Lower lobe of right lung (tissue), 2 donors: Measurements from ENCODE around the gene EHBP1L1. TPM values are rescaled to one million over a fixed set of nuclear protein-coding genes. Genes with fewer than 3 reads are reported as not detected.
A peak's percentile ranks its signal among the peaks of the same experiment; 100 is the strongest.

ENCODE experiments used
- ATAC-seq, 2 donors: fragments of 200-7000 bp; cut with Tn5 transposase; one replicate each; pipeline ENCODE4 v1.9.1; 2020 to 2022; ENCODE audit warnings: mild to moderate bottlenecking in 2 of 2, moderate library complexity in 2 of 2
- DNase-seq: peaks from one replicate; pipeline ENCODE4 v3.0.0-alpha.2; 2020
- H3K27ac ChIP-seq: fragments of 200-600 bp; one replicate; pipeline ENCODE4 v1.8.0; 2022
- H3K27me3 ChIP-seq: fragments of 200-600 bp; one replicate; pipeline ENCODE4 v1.8.0; 2022; ENCODE audit warnings: low read depth
- H3K36me3 ChIP-seq: fragments of 200-600 bp; one replicate; pipeline ENCODE4 v1.8.0; 2022; ENCODE audit warnings: mild to moderate bottlenecking
- H3K4me1 ChIP-seq: fragments of 200-600 bp; one replicate; pipeline ENCODE4 v1.8.0; 2022
- H3K4me3 ChIP-seq: fragments of 200-600 bp; one replicate; pipeline ENCODE4 v1.8.0; 2022; ENCODE audit warnings: mild to moderate bottlenecking
- H3K9me3 ChIP-seq: fragments of 200-600 bp; one replicate; pipeline ENCODE4 v1.8.0; 2022
- CTCF ChIP-seq: fragments of 200-600 bp; IDR thresholded peaks from one replicate; pipeline ENCODE4 v1.8.0; 2022; ENCODE audit warnings: antibody characterized with exemption, mild to moderate bottlenecking
- intact Hi-C: fragments of 100-400 bp; cut with DNase I; formaldehyde crosslinking; loops from one replicate; pipeline ENCODE4 v1.11.0; 2022
- total RNA-seq: library from RNA; stranded (reverse); fragmentation: NEBNext Ultra II Directional; extraction: Animal tissue kit (Norgen Biotek cat#: 25700); gene quantifications from one replicate; pipeline ENCODE4 v1.2.1, GENCODE V29; 2021
- donor health status: DM: no; HTN: yes; CAD: no; lungs with severe emphysema.

The EHBP1L1 gene
- total RNA-seq, 1 donor from 2014 or later: 110 TPM

GRCh38 chr11:65584723-65585171, 8.9 kb downstream of the EHBP1L1 start:
- Histone ChIP-seq H3K9me3 (no peaks in the 10 kb centered on the region), H3K4me1 (peaks cover 34% of the 10 kb centered on the region), H3K27me3 (no peaks in the 10 kb centered on the region), H3K27ac (no peak overlapping the region), H3K4me3 (no peak overlapping the region), H3K36me3 (peaks cover 64% of the 10 kb centered on the region)
- intact Hi-C loops: no loop called here
- ATAC-seq (no peak), DNase-seq (no peak)
- TF ChIP-seq CTCF: no peak

DNA sequence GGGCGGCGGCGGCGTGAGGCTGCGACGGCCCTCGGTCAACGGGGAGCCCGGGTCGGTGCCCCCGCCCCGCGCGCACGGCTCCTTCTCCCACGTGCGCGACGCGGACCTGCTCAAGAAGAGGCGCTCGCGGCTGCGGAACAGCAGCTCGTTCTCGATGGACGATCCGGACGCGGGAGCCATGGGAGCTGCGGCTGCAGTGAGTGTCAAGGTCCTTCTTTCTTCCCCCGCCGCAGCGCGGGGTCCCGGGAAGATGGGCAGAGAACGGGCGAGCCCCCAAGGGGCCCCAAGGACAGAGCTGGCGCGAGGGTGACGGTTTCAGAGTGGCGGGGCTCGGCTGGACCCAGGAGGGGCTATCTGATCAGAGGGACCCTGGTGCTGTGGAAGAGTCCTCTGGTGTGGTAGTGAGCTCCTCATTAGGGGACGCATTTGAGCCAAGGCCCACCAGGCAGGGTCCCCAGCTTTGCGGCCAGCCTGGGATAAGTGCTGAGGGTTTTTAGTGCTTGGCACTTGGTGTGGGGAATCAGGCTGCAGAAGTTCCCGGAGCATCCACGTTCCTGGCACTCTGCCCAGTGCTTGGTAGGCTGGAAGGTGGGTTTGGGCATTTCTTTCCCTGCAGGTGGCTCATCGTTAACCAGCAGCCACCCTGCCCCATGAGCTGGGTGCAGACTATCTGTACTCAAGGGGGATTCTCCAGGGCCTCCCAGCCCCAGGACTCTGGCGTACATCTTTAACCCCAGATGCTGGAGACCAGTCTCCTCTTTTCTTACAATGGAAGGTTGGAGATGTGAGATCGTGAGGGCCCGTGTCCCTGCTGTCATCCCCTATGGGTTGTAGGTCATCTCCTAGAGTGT, 9.8 kb downstream of the EHBP1L1 start:
- peaks cover 64% of the 10 kb centered on the region for H3K36me3 ChIP-seq

GRCh38 chr11:65586247-65586630, 10.4 kb downstream of the EHBP1L1 start:
- H3K27me3 ChIP-seq: no peaks in the 10 kb centered on the region
- H3K4me1 ChIP-seq: peaks cover 34% of the 10 kb centered on the region
- peaks cover 64% of the 10 kb centered on the region for H3K36me3 ChIP-seq
- H3K27ac ChIP-seq: no peak overlapping the region
- TF ChIP-seq CTCF: no peak
- intact Hi-C loops: no loop called here
- no peak for ATAC-seq
- H3K9me3 ChIP-seq: no peaks in the 10 kb centered on the region
- DNase-seq: no peak
- H3K4me3 ChIP-seq: peak overlapping the region; percentile 19

More for the DNA sequence above, 9.8 kb downstream of the EHBP1L1 start:
- TF ChIP-seq CTCF: no peak
- no peaks in the 10 kb centered on the region for H3K9me3 ChIP-seq
- H3K4me1 ChIP-seq: peaks cover 34% of the 10 kb centered on the region
- ATAC-seq: no peak
- intact Hi-C loops: no loop called here
- no peaks in the 10 kb centered on the region for H3K27me3 ChIP-seq
- no peak overlapping the region for H3K4me3 ChIP-seq
- no peak overlapping the region for H3K27ac ChIP-seq
- no peak for DNase-seq

- Histone ChIP-seq H3K27ac (peak overlapping the region; percentile 41), H3K27me3 (no peaks in the 10 kb centered on the region), H3K4me3 (peak overlapping the region; percentile 19), H3K4me1 (peaks cover 34% of the 10 kb centered on the region), H3K9me3 (no peaks in the 10 kb centered on the region), H3K36me3 (peaks cover 64% of the 10 kb centered on the region)
- intact Hi-C loops: no loop called here
- ATAC-seq (no peak), DNase-seq (no peak)
- no peak for TF ChIP-seq CTCF
Observed at GRCh38 chr11:65586676-65587075, 10.8 kb downstream of the EHBP1L1 start.

DNA sequence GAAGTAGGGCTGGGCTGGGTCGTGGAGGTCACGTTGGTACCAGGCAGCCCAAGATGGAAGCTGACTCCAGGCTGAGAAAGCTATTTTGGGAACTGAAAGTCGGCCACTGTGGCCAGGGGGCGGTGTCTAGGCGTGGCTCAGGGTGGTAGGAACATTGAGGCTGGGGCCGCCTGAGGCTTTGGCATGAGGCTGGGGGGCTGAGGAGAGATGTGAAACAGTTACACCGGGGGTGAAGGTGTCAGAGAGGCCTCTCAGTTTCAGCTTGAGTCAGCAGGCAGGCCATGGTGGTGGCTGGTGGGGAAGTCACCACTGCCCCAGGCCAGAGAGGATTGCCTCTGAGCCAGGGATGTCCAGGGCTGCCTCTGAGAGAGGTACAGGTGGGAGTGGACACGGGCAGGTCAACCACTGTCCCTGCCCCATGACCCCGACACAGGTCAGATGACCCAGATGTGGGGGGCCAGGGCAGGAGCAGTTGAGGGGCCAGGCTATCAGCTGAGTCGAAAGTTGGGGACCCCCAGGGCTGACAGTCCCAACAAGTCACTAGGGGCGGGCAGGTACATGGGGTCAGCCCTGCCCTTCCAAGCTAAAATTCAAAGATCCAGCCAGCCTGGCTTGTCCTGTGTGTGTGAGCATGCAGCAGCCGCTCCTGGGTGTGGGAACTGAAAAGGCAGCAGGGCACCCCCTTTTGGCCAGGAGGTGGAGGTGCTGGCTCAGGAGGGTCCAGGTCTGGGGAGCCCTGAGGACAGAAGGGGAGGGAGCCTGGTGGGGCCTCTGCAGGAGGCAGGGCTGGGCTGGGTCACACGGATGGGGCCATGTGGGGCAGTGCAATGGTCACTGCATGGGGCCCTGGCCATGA, 12.6 kb downstream of the EHBP1L1 start:
- intact Hi-C loops: no loop called here
- Histone ChIP-seq H3K27ac (peak overlapping the region; percentile 74), H3K4me3 (peak overlapping the region; percentile 21), H3K4me1 (peaks cover 34% of the 10 kb centered on the region), H3K9me3 (no peaks in the 10 kb centered on the region), H3K36me3 (peaks cover 62% of the 10 kb centered on the region), H3K27me3 (no peaks in the 10 kb centered on the region)
- ATAC-seq: peak; percentile 70 to 74
- peak; percentile 79 for DNase-seq
- TF ChIP-seq CTCF: peak; percentile 63
